HG02610 (cell line): Measurements from ENCODE around the gene ISYNA1.

Experiments used
- ATAC-seq: cut with Tn5 transposase; IDR thresholded peaks from one replicate; pipeline ENCODE4 v1.9.1; 2021; ENCODE audit warnings: mild to moderate bottlenecking, moderate library complexity; ENCODE audit not compliant: unreplicated experiment

ISYNA1 gene

DNA sequence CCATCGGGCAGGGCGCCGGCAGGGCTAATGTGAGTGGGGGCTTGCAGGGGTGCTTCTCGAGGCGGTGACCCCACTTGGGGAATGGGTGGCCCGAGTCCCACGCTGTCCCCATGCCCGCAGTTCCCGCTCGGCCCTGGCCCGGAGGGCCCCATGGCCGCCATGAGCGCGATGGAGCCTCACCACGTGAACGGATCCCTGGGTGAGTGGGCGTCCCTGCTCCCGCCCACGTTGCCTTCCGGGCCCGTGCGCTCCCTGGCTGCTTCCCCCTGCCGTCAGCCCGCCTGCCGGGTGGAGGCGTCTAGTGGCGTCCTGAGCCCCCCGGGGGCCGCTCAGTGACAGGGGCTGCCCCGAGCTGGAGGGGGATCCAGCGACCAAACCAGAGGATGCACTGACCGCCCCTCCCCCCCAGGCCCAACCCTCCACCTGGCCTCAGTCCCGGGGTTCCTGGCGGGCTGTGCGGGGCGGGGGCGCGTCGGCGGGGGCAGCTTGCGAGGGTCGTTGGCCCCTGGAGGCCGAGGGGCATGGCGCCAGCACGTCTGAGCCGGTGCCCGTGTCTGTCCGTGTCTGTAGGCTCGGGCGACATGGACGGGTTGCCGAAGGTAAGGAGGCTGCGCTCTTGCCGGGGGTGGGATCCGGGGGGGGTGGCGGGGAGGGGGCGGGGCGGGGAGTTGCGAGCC is 4.8 kb downstream of the ISYNA1 start:
- ATAC-seq, result no peak

DNA sequence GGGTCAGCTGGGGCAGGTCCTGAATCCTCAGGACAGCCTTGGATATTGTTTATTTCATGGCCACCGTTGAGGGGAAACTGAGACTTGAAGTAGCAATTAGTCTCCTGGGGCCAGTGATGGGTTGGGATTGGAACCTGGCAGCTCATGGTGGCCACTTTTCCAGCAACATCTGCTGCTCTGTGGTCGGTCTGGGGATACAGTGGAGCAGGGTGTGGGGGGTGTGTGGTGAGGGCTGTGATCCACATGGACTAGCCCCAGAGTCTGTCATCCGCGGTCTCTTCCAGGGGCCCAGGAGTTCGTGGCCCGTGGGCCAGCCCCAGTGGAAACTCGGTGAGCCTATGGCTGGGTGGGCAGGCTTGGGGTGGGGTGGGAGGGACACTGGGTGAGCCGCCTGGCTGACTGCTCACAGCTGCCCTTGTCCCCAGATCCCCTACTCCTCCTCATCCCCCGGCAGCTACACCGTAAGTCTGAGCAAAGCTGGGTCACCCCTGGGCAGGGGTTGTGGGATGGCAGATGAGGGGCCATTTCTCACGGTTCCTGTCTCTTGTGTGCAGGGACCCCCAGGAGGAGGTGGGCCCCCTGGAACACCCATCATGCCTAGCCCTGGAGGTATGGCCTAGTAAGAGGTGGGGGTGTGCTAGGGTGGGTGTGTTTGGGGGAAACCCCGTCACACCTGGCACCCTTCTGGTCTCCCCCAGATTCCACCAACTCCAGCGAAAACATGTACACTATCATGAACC is 5.5 kb downstream of the ISYNA1 start:
- ATAC-seq, result no peak

DNA sequence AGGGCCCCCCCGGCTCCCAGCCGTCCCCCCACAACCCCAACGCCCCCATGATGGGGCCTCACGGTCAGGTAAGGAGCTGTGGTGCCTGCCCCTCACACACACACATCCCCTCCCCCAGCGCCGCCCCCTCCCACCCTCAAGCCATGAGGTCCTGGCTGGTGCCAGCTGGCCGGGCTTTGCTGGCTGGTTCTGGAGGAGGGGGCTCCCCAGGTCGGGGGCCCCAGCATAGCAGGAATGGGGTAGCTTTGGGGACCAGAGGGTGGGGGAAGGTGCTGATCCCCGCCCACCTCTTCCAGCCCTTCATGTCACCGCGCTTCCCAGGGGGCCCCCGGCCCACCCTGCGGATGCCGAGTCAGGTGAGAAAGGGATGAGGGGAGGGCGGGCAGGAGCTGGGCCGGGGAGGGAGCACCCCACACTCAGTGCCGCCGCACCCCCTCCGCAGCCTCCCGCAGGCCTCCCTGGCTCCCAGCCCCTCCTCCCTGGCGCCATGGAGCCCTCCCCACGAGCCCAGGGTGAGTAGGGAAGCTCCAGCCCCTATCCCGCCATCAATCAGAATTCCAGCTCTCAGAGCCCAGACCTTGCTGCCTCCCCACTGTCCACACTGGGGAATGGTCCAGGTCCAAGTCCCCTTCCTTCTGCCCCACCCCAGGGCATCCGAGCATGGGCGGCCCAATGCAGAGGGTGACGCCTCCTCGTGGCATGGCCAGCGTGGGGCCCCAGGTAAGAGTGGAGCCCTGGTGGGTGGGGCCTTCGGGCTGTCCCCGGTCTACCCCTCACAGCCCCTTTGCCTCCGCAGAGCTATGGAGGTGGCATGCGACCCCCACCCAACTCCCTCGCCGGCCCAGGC is 6.4 kb downstream of the ISYNA1 start:
- ATAC-seq, result no peak

DNA sequence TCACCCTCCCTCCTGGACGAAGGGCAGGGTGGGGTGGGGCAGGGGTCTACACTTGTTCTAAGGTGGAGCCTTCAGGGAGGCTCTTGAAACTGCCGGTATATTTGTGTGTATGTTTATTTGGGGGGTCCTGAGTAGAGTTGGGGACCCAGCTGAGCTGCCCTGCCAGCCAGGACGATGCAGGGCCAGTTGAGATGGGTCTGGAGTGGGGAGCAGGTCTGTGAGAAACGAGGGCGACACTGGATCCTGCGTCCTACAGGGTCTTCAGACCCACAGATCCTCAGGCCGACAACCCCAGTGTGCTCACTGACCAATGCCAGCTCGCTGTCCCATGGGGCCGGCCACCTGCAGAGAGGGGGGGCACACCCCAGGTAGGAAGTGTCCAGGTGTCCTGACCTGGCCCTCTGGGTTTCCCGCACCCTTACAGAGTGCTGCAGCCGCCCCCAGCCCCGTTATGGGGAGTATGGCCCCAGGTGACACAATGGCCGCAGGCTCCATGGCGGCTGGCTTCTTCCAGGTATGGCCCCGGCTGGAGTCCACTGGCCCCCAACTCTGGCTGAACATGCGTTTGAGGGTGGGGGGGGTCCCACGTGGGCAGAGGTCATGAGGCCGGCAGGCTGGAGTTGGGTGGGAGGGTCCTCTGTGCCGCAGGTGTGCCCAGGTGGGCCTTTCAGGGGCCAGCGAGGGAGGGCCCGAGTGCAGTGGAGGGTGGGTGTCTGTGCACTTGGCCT is 7.4 kb downstream of the ISYNA1 start:
- ATAC-seq, result no peak

DNA sequence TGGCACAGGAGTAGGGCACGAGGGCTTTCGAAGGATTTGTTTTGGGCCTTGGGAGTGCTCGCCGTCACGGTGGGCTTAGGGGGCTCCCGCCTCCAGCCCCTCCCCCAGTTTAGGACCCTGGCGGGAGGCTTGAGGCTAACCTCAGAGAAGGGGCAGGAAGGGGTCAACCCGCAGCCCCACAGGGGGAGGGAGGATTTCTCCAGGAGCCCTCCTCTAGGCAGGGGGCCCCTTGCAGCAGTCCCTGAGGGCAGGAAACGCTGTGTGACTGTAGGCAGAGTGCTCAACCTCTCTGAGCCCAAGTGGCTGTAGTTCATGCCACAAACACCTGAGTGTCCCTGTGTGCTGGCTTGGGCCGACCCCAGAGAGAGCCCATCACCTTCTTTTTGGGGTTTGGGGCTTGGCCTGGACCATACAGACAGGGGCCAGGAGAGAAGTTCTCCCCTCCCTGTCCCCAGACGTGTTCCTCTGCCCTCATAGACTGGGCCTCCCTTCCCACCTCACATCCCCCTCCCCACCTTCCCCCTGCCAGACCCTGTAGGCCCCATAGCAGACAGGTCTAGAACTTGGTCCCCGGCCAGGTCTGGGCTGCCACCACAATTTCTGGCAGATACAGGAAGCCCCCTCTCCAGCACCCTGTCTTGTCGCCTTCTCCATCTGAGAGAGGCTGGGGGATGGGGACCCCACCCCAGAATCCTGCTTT is 8.1 kb downstream of the ISYNA1 start:
- ATAC-seq, result no peak

DNA sequence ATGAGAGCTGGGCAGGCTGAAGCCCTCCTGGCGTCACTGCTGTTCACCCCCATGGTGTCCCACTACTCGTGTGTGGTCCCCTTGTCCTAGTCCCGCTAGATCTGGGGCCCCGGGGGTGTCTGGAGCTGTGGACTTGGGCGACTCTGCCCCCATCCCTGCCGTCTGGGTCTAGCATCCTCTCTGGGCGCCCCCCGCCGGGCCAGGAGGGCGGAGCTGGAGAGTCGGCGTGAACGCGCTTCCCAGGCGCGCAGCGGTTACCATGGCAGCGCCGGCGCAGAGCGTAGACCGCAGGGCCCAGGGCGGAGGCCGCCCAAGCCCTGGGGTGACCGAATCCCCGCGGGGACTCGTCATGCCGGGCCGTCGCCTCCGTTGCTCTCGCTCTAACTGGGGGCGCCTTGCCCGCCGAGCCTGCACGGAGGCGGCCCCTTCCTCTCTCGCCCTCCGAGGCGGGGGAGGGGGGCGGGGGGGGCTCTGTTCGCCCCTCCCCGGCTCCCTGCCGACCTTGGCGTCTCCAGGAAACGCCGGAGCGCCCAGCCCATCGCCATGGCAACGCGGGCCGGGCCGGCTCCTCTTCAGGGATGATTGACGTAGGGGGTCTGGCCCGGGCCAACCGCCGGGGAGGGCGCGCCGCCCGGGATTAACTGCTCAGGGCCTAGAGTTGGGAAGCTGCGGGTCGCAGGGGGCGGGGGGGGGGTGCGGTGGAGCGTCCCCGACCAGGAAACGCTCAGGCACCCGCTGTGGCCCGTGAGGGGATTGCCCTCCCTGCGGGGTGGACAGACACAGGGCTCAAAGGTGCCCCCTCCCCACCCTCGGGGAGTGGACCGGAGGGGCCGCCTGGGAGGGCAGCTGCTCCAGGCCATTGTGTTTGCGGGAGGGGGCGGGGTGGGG is 8.9 kb downstream of the ISYNA1 start:
- ATAC-seq, result peak; percentile 56

DNA sequence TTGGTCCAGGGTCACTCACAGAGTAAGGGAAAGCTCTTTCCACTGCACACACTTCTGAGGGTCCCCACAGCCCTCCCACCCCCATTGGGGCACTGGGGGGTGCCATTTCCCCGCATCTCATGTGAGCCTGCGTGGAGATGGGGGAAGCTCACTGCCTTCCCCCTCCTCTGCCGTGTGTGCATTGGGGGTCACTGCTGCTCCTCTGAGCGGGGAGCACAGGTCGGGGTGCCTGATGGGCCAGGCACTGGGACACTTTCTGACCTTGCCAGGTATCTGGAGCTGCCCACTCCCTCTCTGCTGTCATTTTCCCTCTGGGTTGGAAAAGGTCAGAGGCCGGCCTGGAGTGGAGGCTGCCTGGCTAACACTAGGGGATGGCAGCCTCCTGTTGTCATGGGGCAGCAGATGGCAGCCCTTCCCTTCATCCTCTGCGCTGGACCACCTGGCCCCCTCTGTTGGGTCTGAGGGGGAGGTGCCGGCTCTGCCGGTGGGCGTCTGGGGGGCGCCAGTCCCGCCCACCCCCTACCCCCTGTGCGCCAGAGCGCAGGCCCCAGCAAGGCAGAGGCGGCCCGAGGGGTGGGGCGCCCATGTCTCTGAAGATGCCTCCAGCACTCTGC is 9.7 kb downstream of the ISYNA1 start:
- no peak for ATAC-seq

GRCh38 chr19:18427743-18428113 is 10.2 kb downstream of the ISYNA1 start:
- no peak for ATAC-seq

- no peak for ATAC-seq
These were observed 10.7 kb downstream of the ISYNA1 start for GRCh38 chr19:18427080-18427742.

GRCh38 chr19:18426416-18426767 is 11.5 kb downstream of the ISYNA1 start:
- no peak for ATAC-seq

DNA sequence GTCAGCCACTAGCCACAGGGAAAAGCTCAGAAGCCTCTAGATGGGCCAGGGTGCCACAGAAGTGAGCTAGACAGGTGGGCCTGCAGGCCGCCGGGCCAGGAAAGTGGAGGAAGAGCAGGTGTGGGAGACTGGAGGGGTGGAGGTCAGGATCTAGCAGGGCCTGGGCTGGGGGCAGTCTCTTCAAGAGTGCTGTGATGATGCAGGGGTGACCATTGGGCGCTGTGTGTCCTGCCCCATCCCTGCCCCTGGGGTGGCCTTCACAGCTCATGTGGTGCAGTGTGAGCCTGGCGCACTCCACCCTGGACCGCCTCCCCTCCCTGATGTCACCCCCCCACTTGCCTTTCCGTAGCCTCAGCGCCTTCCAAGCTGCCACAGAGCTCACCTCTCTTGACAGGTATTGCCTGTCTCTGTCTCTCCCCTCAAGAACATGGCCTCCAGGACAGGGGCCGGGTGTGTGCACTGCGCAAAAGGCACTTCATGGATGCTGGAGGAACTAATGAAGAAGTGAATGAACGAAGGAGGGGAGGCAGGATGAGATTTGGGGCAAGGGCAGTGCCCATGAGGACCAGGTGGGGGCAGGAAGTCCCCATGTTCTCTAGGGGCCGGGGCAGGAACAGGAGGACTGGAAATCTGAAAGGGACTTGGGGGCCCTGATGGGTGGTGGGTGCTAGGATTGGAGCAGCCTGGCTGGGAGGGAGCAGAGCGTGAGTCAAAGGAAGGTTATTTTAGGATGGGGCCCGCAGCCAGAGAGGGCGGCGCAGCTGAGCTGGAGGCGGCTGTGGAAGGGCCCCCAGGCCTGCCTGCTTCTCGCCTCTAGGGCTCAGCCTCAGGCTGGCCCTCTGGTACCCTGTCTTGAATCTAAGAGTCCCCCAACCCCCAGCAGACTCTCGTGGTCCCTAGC is 12.2 kb downstream of the ISYNA1 start:
- no peak for ATAC-seq

DNA sequence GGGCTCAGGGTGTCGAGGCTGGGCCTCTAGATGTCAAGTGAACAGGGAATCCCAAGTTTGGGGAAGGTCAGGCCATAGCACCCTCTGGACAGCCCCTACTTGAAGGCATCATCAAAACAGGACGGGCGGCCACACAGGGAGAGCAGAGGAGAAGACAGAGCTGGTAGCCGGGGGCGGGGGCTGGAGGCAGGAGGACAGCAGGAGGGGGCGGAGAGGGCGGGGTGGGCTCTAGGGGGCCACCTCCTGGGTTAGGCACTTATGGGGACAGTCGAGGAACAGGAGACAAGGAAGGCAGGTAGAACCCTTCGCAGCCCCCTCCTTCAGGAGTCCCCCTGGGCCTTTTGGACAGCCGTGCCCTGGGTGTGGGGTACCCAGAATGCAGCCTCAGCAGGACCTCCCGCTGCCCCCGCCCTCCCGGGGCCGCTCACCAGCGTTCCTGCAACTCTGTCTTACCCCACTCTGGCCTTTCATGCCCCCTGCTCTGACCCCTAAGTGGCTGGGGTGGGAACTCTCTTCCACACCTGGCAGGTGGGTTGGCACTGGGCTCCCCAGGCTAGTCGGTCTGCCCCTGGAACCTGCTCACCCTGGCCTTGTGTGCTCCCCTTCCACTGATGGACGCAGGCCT is 12.9 kb downstream of the ISYNA1 start:
- ATAC-seq, result no peak

- no peak for ATAC-seq
These were observed 13.6 kb downstream of the ISYNA1 start for GRCh38 chr19:18424122-18424889.

DNA sequence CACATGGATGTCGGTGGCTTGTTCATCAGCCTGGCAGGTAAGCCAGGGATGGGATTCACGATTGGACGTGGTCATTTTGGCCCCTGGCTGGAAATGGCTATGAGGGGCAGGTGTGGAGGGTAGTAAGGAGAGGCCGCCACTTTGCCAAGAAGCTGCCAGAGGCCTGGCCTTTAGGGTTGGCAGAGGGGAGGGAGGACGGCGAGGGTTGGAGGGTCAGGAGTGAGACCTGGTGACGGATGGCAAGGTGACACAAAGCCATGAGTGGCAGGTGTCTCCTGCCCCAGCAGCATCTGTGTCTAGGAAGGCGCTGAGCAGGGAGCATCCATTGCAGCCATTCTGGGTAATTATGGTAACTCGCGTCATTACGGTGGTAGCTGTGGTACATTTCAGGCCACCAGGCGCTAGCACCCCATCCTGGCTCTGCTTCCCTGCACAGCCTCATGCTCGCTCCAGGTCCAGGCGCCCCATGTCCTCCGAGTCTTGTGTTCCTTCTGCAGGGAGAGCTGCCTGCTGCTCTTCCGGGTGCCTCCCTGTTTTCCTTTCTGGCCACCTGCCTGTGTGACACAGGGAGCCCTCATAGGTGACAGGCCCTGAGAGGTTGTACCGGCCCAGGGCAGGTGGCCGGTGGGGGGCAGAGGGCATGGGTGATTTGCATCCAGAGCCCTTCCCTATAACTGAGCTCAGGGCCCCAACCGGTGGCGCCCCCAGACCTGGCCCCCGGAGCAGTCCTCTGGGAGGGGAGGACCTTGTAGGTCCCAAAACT is 14.5 kb downstream of the ISYNA1 start:
- ATAC-seq, result no peak

DNA sequence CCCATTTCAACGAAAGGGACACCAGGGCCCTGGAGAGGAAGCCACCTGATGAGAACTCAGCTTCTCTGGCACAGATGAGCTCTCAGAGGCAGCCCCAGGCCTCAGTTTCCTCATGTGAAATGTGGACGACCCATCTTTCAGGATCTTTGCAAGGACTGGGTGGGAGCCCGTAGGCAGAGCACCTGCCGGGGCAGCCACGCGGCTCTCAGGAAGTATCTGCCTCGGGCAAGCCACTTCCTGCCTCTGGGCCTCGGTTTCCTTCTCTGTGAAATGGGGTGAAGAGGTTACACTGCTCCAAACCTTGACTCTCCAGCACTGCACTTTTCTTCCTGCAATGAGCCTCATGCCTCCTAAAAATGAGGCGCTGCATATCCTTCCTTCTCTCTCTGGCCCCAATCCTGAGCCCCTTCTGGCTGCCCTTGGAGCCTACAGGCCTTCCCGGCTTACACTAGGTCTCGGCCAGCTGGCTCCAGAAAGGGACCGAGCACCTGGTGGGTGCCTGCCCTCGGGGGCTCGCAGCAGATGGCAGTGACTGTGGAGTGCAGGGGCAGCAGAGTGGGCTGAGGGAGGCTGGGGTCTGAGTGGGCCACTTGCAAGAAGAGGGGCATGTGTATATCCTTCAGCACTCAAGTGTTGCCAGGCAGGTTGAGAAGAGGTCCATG is 15.3 kb downstream of the ISYNA1 start:
- ATAC-seq, result no peak
